ENCODE data around the gene S100A14.
"Not testable (repeated sequence)": the region's sequence is repeated elsewhere in the genome, so short reads cannot be mapped to it uniquely, and the experiment has no call there.

S100A14 gene

DNA sequence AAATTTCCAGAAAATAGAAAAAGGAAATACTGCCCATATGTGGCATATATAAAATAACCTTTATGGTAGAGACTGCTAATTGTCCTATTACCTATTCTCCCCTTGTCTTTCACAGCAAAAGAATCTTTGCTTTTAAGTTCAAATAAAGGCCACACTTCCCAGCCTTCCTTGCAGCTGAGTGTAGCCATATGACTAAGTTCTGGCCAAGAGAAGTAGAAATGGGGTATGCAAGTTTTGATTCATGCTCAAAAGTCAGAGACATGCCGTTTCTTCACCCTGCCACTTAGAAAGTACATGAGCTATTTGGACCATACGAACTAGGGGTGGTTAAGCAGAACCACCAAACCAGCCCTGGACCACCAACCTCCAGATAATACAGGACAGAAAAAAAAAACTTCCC lies 32.1 kb downstream of the S100A14 start:
- DNase-seq = no peak

- not testable (repeated sequence) for DNase-seq
These were observed 32.6 kb downstream of the S100A14 start for GRCh38 chr1:153583514-153583913.

DNA sequence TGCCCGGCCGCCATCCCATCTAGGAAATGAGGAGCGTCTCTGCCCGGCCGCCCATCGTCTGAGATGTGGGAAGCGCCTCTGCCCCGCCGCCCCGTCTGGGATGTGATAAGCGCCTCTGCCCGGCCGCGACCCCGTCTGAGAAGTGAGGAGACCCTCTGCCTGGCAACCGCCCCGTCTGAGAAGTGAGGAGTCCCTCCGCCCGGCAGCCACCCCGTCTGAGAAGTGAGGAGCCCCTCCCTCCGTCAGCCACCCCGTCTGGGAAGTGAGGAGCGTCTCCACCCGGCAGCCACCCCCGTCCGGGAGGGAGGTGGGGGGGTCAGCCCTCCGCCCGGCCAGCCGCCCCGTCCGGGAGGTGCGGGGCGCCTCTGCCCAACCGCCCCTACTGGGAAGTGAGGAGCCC lies 33.3 kb downstream of the S100A14 start:
- not testable (repeated sequence) for DNase-seq

DNA sequence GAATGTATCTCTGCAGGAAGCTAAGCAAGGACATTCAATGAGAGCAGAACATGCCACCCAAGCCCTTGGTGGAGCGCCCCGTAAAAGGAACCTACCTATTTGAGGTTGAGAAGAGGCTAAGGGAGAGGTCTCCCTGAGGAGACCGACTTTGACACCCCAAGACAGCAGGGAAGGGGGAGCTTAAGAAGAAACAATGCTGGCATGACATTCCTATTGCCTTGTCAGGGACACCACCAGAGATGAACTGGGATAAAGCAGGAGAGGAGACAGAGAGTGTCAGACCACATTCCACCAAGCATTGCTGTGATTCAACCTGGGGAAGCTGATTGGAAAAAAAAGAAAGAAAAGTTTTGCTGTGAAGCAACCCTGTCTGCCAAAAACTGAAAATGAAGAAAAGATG lies 37.2 kb downstream of the S100A14 start:
- no peak for DNase-seq

GRCh38 chr1:153578490-153578889 lies 37.6 kb downstream of the S100A14 start:
- no peak for DNase-seq

DNA sequence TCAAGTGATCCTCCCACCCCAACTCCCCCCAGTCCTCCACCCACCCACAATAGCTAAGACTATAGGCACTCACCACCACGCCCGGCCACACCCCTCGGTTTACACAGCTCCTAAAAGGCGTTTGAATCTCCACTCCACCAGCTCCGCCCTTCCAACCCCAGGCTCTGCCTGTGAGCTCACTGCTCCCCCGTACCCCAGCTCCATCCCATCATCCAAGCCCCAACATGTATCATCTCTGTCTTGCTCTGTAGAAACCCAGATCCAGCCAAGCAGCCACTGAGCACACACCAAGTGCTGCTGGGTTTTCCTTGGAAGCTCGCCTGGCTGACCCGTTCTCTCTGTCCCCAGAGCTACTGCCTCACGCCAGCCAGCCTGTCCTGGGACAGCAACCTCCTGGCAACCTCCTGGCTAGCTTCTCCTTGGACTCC lies 38.5 kb downstream of the S100A14 start:
- no peak for DNase-seq

DNA sequence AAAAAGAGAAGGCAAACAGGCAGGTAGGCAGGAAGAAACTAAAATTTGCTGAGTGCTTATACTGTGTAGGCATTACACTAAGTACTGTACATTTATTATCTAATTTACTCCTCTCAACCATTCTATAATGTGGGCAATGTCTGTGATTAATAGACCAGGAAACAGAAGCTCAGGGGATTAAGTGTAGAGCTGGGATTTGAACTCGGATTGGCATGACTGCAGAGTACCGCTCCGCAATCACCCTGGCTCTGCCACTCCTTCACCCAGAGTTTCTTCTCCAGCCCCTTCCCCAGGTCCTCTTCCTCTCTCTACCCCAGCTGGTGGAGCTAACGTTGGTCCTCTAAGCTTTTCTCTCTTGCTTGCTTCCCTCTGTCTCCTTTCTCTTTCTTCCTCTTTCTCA lies 39.0 kb downstream of the S100A14 start:
- DNase-seq = no peak

GRCh38 chr1:153575497-153575896 lies 40.6 kb downstream of the S100A14 start:
- not testable (repeated sequence) for DNase-seq

DNA sequence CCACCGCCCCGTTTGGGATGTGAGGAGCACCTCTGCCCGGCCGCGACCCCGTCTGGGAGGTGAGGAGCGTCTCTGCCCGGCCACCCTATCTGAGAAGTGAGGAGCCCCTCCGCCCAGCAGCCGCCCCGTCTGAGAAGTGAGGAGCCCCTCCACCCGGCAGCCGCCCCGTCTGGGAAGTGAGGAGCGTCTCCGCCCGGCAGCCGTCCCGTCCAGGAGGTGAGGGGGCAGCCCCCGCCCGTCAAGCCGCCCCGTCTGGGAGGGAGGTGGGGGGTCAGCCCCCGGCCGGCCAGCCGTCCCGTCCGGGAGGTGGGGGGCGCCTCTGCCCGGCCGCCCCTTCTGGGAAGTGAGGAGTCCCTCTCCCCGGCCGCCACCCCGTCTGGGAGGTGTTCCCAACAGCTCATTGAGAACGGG lies 41.0 kb downstream of the S100A14 start:
- DNase-seq = not testable (repeated sequence)

GRCh38 chr1:153573351-153573750 lies 42.8 kb downstream of the S100A14 start:
- no peak for DNase-seq

- peak; percentile 70 for DNase-seq
These were observed 43.5 kb downstream of the S100A14 start for GRCh38 chr1:153572569-153573015.

- no peak for DNase-seq
These were observed 44.4 kb downstream of the S100A14 start for GRCh38 chr1:153571706-153572105.

DNA sequence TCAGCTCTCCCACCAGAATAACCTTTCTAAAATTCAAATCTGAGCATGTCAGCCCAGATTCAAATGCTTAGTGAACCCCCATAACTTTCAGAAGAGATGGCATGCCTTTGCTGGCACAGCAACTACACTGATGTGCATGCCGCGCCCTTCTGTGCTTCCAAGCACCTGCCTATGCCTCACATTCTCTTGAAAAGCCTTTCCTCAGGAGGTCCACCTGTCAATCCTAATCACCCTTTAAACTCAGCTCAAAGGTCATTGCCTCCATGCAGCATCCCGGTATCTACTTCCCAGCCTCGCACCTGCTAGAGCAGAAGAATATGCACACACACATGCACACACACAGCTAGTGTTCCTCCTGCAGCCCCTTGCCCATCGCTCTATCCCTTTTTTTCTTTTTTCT lies 45.3 kb downstream of the S100A14 start:
- DNase-seq = no peak

DNA sequence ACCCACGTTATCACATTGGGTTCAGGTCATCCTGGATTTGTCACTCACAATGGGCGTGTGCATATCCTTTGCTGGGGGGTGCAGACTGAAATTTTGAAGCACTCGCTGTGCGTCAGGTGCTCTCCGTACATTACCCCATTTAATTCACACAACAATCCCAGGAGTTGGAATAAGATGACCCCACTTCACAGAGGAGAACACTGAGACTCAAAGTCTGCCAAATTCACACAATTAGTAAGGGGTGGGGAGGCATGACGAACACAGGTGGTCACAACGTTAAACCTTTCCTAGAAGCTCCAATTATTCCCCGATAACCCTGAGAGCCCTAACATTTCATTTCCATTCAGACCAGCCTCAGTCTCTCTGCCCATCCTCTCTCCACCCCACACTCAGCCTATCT lies 46.7 kb downstream of the S100A14 start:
- no peak for DNase-seq

DNA sequence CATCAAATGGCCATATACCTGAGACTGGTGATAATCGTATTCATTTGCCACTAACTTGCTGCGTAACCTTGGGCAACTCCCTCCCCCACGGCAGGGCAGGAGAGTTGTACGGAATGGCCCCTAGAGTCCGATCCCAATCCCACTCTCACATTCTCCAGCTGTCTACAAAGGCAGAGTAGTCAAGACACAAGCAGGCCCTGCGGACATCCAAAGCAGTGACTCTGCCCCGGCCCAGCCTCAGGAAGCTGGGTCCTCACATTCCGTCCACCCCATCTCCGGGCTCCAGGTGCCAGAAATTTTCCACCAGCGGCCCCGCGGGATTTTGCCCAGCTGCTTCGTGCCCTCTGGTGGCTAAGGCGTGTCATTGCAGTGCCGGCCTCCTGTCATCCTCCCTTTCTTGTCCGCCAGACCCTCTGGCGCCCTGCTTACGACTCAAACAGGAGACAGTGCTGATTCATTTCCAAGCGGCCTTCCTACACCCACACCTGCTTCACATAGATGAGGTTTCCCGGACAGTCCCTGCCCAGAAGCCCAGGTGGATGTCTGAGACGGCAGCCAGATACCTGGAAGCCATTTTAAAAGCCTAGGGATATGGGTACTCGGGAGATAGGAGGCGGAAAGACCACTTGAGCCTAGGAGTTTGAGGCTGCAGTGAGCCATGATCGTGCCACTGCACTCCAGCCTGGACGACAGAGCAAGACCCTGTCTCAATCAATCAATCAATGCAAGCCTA lies 47.6 kb downstream of the S100A14 start:
- peak; percentile 71 for DNase-seq

DNA sequence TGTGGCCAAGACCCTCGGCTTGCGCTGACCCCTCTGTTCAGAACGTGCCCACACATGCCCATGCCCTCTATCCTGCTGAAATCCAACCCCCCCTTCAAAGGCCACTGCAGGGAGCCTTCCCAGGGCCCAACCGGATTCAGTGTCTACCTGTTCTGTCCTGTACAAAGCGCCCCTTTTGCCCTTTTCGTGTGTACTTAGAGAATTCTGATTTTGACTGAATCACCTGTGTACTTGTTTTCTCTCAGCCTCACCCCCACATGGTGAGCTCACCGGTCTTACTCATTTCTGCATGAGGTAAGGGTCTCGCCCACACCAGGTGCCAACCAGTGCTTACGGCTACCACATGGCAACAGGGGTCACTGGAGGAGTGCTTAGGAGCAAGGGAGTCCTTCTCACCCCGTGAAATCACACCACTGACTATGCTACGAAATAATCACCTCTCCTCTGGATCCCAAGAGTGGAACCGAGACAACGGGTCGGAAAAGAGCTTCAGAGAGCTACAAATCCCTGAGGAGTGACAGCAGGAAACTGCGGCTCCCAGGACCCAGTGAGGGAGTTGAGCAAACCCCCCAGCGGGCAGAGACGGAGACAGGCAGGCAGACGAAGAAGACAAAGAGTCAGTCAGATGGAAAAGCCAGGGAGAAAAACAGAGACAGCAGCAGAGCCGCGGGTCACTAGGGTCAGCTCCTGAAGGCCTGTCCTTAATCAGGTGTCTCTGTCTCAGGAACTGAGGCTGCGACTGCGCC lies 48.3 kb downstream of the S100A14 start:
- DNase-seq = no peak

DNA sequence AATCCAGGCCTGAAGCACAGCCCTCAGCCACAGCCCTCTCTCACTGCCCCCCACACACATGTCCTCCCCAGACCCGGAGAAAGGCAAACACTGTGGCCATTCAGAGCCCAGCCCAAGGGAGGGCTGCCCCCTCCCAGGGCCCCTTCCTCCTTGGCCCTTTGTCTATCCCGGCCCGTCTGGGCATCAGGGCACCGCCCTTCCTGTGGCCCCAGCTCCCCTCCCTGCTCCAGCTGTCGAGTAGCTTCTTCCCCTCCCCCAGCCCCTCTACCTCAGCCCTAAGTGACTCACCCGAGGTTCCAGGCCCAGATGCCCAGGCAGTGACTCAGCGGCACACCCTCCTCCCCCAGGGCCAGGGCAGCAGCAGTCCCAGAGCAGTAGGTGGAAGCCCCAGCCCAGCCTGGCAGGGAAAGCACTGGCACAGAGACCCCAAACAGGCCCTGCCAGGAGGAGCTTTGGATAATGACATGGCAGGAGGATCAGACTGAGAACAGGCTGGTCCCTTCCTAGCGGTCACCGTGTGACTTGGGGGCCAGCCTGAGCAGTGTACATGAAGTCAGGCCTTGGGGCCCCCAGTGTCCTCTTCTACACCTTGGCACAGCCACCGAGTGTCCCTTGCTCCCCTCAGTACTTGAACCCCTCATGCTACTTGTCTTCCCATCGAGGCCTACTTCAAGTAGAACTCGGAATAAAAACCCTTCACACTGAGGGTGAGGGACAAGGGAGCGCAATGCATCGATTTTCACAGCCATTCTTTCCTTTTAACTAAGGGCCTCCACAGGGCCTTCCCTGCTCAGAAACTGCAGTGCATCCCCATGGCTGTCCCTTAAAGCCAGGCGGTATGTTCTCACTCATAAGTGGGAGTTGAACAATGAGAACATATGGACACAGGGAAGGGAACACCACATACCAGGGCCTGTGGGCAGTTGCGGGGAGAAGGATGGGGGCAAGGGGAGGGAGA lies 49.4 kb downstream of the S100A14 start:
- DNase-seq = peak; percentile 3

DNA sequence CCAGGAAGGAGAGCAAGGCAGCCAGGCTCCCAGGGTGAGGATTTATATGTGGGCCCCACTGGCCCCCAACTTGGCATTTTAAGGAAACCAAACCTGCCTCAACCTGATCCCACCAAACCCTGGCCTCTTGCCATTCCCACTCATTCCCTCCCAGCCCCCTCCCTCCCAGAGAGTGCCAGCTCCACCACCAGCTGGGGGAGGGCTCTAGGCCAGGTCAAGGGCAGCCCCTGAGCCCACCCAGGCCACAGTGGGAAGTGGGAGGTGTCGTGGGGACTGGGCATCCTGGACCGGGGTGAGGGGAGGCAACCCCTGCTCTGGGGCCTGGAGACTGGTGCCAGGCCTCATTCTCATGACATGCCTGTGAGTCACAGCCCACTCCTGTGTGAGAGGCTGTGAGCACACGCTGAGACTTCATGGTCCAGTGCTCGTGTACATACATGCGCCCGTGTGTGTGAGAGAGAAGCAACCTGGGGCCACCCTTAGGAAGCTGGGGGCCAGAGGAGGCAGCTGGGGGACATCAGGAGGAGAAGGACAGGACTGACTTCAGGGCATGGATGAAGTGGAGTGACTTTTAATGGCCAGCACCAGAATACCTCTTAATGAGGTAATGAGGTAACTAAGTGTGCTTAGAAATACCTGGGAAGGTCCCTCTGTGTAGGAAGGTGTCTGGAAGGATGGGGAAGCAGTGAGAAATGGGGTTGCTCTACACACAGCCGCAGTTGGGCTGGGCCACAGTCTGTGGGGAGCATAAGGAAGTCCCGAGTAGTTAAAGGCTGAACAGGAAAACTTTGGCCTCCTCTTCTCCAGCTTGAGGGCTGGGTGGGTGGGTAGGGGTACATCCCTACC lies 50.4 kb downstream of the S100A14 start, which contains the start of gene S100A2:
TSS of gene S100A2 (minus strand) at position 316 of the 846 bp plus-strand sequence. CDS start 1,967 bp downstream, outside the sequence.
- DNase-seq = no peak
